Ramos (cell line): ENCODE results near the gene ZNF205.

ENCODE experiments used
- in situ Hi-C: fragments of 300-500 bp; cut with MboI; formaldehyde crosslinking; loops from one replicate; pipeline ENCODE4 v1.14.3; 2022; ENCODE audit warnings: low sequenced_read_pairs; ENCODE audit not compliant: unreplicated experiment

The ZNF205 gene

GRCh38 chr16:3164121-3164991 is 52.0 kb downstream of the ZNF205 start:
- in situ Hi-C loops = loop anchor here (10.0 kb wide), 1 partner anchor 70 kb away; the partner anchor contains the start of gene ZSCAN10

GRCh38 chr16:3165111-3165822 is 52.9 kb downstream of the ZNF205 start:
- in situ Hi-C loops = loop anchor here (10.0 kb wide), 1 partner anchor 70 kb away; the partner anchor contains the start of gene ZSCAN10

- in situ Hi-C loops = loop anchor here (10.0 kb wide), 1 partner anchor 72 kb away; the partner anchor contains the start of gene ZSCAN10
Observed at GRCh38 chr16:3166505-3166886, 54.1 kb downstream of the ZNF205 start.

GRCh38 chr16:3168729-3169128 is 56.3 kb downstream of the ZNF205 start:
- in situ Hi-C loops = loop anchor here (10.0 kb wide), 1 partner anchor 74 kb away; the partner anchor contains the start of gene ZSCAN10
